SW480 (cell line): ENCODE data around the gene GGA1.
"Not testable (repeated sequence)": the region's sequence is repeated elsewhere in the genome, so short reads cannot be mapped to it uniquely, and the experiment has no call there.

Experiments
- DNase-seq: peaks from one replicate; pipeline ENCODE4 v3.0.0-alpha.2; 2016; ENCODE audit warnings: low spot score

Gene GGA1

GRCh38 chr22:37571258-37571991 lies 37.2 kb upstream of the GGA1 start:
- peak; percentile 74 for DNase-seq

GRCh38 chr22:37571992-37572373 lies 36.7 kb upstream of the GGA1 start:
- DNase-seq = no peak

GRCh38 chr22:37575490-37576003 lies 33.1 kb upstream of the GGA1 start:
- no peak for DNase-seq

GRCh38 chr22:37578002-37578401 lies 30.6 kb upstream of the GGA1 start:
- DNase-seq = no peak

GRCh38 chr22:37581504-37581903 lies 27.1 kb upstream of the GGA1 start:
- no peak for DNase-seq

- no peak for DNase-seq
Measured at GRCh38 chr22:37582526-37582925, 26.1 kb upstream of the GGA1 start.

- no peak for DNase-seq
Measured at GRCh38 chr22:37588546-37589215, 20.0 kb upstream of the GGA1 start.

GRCh38 chr22:37589636-37590035 lies 19.0 kb upstream of the GGA1 start:
- DNase-seq = no peak

GRCh38 chr22:37591081-37591480 lies 17.6 kb upstream of the GGA1 start:
- DNase-seq = not testable (repeated sequence)

GRCh38 chr22:37591823-37592404 lies 16.7 kb upstream of the GGA1 start:
- DNase-seq = no peak

- no peak for DNase-seq
Measured at GRCh38 chr22:37594237-37594636, 14.4 kb upstream of the GGA1 start.

- DNase-seq = no peak
Measured at GRCh38 chr22:37599153-37599552, 9.5 kb upstream of the GGA1 start.

- DNase-seq = no peak
Measured at GRCh38 chr22:37601203-37601539, 7.5 kb upstream of the GGA1 start.

- peak; percentile 96 for DNase-seq
Measured at GRCh38 chr22:37601540-37602442, 6.8 kb upstream of the GGA1 start.

- DNase-seq = peak; percentile 46
Measured at GRCh38 chr22:37602546-37603277, 5.9 kb upstream of the GGA1 start.

- no peak for DNase-seq
Measured at GRCh38 chr22:37604074-37604473, 4.6 kb upstream of the GGA1 start.

- DNase-seq = peak; percentile 84
Measured at GRCh38 chr22:37604875-37605274, 3.8 kb upstream of the GGA1 start.

- DNase-seq = peak; percentile 84
Measured at GRCh38 chr22:37607010-37607934, 1.4 kb upstream of the GGA1 start.

GRCh38 chr22:37607935-37608476 lies 628 bp upstream of the GGA1 start:
- no peak for DNase-seq
